ENCODE results near the gene ANKRD1. TPM values are rescaled to one million over a fixed set of nuclear protein-coding genes. Genes with fewer than 3 reads are reported as not detected.

Gene ANKRD1
- total RNA-seq, 6 experiments from 2014 or later = 0.34 to 5.0 (median 4.7) TPM; not detected in 1

DNA sequence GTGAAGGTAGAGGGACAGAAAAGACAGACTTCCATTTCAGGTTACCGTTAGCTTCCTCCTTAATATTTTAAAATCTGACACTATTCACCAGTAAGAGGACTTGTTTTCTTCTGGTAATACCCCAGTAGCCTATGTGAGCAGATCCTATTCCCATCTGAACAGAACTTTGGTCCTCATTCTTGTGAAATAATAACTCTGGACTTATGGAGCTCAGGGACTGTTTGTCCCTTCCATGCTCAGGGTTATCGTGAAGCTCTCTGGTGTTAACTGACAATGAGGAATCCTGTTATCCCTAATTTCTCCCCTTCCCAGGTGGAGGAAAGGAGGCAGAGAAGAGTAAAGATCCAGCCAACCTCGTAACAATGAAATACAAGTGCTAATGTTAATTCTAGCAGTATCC, 47.0 kb upstream of the ANKRD1 start:
- Histone ChIP-seq H3K9me3 (no peaks in the 10 kb centered on the region), H3K4me1 (no peaks in the 10 kb centered on the region), H3K27ac (no peak overlapping the region), H3K27me3 (no peaks in the 10 kb centered on the region), H3K4me3 (no peak overlapping the region), H3K36me3 (no peaks in the 10 kb centered on the region)
- intact Hi-C loops (cut with DNase I) = no loop called here
- DNase-seq (no peak), ATAC-seq (no peak)
- 57% methylated on average over 3 of the region's 3 CpGs for WGBS (ENCODE audit: insufficient coverage, low coverage, low lambda C conversion rate, missing lambda C conversion rate)
- TF ChIP-seq, protein P1, sequence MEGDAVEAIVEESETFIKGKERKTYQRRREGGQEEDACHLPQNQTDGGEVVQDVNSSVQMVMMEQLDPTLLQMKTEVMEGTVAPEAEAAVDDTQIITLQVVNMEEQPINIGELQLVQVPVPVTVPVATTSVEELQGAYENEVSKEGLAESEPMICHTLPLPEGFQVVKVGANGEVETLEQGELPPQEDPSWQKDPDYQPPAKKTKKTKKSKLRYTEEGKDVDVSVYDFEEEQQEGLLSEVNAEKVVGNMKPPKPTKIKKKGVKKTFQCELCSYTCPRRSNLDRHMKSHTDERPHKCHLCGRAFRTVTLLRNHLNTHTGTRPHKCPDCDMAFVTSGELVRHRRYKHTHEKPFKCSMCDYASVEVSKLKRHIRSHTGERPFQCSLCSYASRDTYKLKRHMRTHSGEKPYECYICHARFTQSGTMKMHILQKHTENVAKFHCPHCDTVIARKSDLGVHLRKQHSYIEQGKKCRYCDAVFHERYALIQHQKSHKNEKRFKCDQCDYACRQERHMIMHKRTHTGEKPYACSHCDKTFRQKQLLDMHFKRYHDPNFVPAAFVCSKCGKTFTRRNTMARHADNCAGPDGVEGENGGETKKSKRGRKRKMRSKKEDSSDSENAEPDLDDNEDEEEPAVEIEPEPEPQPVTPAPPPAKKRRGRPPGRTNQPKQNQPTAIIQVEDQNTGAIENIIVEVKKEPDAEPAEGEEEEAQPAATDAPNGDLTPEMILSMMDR (IDR thresholded peaks at IDR 0.05) = no peak
- no peak for TF ChIP-seq POLR2A (IDR thresholded peaks at IDR 0.05)

DNA sequence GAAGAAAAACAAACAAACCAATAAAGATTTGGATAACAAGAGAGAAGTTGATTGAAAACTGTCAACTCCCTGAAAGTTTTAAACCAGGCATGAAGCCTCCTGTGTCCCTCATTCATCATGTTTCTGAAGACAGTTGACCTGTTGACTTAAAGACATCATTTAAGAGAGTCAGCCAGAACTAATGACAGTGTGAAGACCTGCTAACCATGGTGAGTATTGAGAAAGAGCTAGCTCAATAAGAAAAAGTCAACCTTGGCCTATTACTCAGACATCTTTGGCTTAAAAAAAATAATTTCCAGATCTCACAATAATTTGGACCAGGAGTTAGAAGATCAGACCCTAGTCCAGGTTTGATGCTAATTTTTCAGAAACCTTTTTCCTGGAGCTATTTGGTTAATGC, 45.3 kb upstream of the ANKRD1 start:
- no peak for DNase-seq
- H3K27me3 ChIP-seq = no peaks in the 10 kb centered on the region
- no peaks in the 10 kb centered on the region for H3K36me3 ChIP-seq
- intact Hi-C loops (cut with DNase I) = no loop called here
- H3K4me3 ChIP-seq = no peak overlapping the region
- no peak overlapping the region for H3K27ac ChIP-seq
- TF ChIP-seq, protein P1 (IDR thresholded peaks at IDR 0.05) = no peak
- TF ChIP-seq POLR2A (IDR thresholded peaks at IDR 0.05) = no peak
- no peaks in the 10 kb centered on the region for H3K4me1 ChIP-seq
- ATAC-seq = no peak
- no peaks in the 10 kb centered on the region for H3K9me3 ChIP-seq

DNA sequence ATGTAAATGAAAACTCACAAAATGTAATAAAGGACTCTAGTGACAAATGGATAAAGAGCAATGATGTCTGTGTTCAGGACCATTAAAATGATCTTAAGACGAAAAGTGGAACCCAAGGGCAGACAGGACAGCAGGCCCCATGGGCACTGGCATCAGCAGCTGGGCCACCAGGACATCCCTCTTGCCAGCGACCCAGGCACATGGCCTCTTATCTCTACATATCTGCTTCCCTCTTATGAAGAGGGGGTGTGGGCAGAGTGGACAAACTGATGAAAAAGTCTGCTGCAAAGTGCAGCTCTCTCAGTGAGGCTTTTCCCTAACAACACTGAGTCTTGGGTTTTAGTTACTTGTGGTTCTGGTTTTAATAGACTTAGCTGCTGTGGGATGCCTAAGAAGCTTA, 44.8 kb upstream of the ANKRD1 start:
- WGBS (ENCODE audit: insufficient coverage, low coverage, low lambda C conversion rate, missing lambda C conversion rate) = 42% methylated on average over 2 of the region's 2 CpGs
- ATAC-seq = no peak
- no peak for DNase-seq

DNA sequence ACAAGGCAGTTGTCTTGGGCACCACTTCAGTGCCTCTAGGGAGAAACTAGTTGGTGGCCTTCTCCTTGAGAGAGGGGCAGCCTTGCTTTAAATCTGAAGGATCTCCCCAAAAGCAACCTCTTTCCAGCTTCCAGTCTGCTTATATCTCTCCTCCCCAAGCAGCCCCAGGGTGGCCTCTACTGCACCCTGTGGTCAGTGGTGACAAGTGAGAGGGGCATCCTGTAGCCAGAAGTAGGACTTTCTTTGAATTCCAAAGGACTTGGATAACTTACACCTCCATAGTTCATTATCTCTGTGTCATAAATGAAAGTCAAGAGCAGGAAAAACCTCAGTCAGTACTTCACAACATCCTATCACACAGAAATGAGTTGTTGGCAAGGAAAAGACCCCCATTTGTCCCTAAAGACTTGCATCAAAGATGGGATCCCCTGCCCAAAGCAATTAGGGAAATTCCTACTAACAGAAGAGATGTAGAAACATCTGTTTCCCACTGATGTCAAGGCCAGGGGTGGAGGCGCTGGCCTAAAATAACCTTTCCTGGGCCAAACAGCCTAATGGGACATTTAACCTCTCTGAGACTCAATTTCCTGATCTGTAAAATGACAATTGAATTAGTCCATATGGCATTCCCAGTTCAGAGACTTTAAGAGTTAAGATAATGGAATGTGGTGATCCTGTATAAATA, 44.0 kb upstream of the ANKRD1 start:
- H3K27ac ChIP-seq = no peak overlapping the region
- intact Hi-C loops (cut with DNase I) = no loop called here
- H3K4me1 ChIP-seq = no peaks in the 10 kb centered on the region
- DNase-seq (no peak), ATAC-seq (no peak)
- H3K9me3 ChIP-seq = no peaks in the 10 kb centered on the region
- no peaks in the 10 kb centered on the region for H3K27me3 ChIP-seq
- no peak for TF ChIP-seq POLR2A (IDR thresholded peaks at IDR 0.05)
- TF ChIP-seq, protein P1 (IDR thresholded peaks at IDR 0.05) = no peak
- H3K4me3 ChIP-seq = no peak overlapping the region
- no peaks in the 10 kb centered on the region for H3K36me3 ChIP-seq
- WGBS (ENCODE audit: insufficient coverage, low coverage, low lambda C conversion rate, missing lambda C conversion rate) = 89% methylated on average over 1 of the region's 1 CpG

More for the DNA sequence above, 44.8 kb upstream of the ANKRD1 start:
- Histone ChIP-seq H3K27ac (no peak overlapping the region), H3K27me3 (no peaks in the 10 kb centered on the region), H3K4me1 (no peaks in the 10 kb centered on the region), H3K9me3 (no peaks in the 10 kb centered on the region), H3K4me3 (no peak overlapping the region), H3K36me3 (no peaks in the 10 kb centered on the region)
- intact Hi-C loops (cut with DNase I) = no loop called here
- TF ChIP-seq, protein P1 (IDR thresholded peaks at IDR 0.05) = no peak
- no peak for TF ChIP-seq POLR2A (IDR thresholded peaks at IDR 0.05)

DNA sequence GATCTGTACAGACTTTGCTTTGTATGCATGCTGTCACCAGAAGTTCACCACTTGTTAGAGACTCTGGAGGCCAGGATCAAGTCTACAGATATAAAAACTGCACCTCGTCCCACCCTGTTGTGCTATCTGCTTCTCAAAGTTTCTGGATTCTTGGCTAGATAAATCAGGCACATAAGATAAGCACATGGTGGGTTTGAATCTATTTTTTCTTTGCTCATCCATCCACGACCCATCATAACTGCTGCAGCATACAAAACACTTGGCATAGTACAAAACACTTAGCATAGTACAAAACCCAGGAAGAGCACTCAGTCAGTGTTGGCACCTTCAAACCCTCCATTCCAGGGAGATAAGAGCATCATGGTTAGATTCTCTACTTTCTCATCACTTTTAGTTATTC, 42.4 kb upstream of the ANKRD1 start:
- H3K9me3 ChIP-seq = no peaks in the 10 kb centered on the region
- no peak overlapping the region for H3K4me3 ChIP-seq
- H3K4me1 ChIP-seq = no peaks in the 10 kb centered on the region
- H3K36me3 ChIP-seq = no peaks in the 10 kb centered on the region
- DNase-seq (no peak), ATAC-seq (no peak)
- TF ChIP-seq, protein P1 (IDR thresholded peaks at IDR 0.05) = no peak
- no peak for TF ChIP-seq POLR2A (IDR thresholded peaks at IDR 0.05)
- 78% methylated on average over 2 of the region's 2 CpGs for WGBS (ENCODE audit: insufficient coverage, low coverage, low lambda C conversion rate, missing lambda C conversion rate)
- no peak overlapping the region for H3K27ac ChIP-seq
- H3K27me3 ChIP-seq = no peaks in the 10 kb centered on the region
- intact Hi-C loops (cut with DNase I) = no loop called here
